K562 (cell line): ENCODE measurements around the gene CHIC1. TPM values are rescaled to one million over a fixed set of nuclear protein-coding genes. Genes with fewer than 3 reads are reported as not detected.

Source experiments
- ATAC-seq: fragments of 200-7000 bp; cut with Tn5 transposase; 3 replicates; pipeline ENCODE4 v1.9.1; 2020; ENCODE audit warnings: moderate library complexity
- BruUV-seq: library from RNA; stranded (reverse); fragments of 400-500 nt; replicated peaks from 2 replicates; lab custom pipeline; 2021; lab: Mats Ljungman, UMichigan
- CTCF ChIA-PET: fragments of 300-600 bp; formaldehyde crosslinking; extraction: SDS; loops from one replicate; lab custom pipeline; 2021; ENCODE audit warnings: low intra/inter-chr PET ratio; lab: Yijun Ruan, JAX
- POLR2A ChIA-PET: fragments of 300-600, 350-650 bp; sonication (Branson Sonifier 250); formaldehyde crosslinking; extraction: SDS; loops from one replicate; lab custom pipeline; 2021; ENCODE audit warnings: antibody characterized with exemption, inconsistent platforms; lab: Yijun Ruan, JAX
- DNase-seq, 4 experiments: peaks; one replicate each; pipeline versions ENCODE4 v3.0.0 to v3.0.0-alpha.2; 2011 to 2018; ENCODE audit warnings: low spot score in 3 of 4, mixed read lengths in 3 of 4; ENCODE audit errors: extremely low read depth in 1 of 4
- FAIRE-seq: peaks from 2 replicates; lab custom pipeline; 2011; peaks lifted over from hg19 to GRCh38; lab: Jason Lieb, UNC
- H2AFZ ChIP-seq: 2 replicates; pipeline ENCODE4 v1.6.0; 2011; ENCODE audit warnings: low read depth, low read length, control low read depth, inconsistent platforms
- H3K27ac ChIP-seq: fragments of 200-600 bp; 3 replicates; pipeline ENCODE4 v1.8.0; 2011; ENCODE audit warnings: low read depth, mild to moderate bottlenecking, control low read depth, inconsistent platforms, low read length, moderate library complexity, mixed read lengths; ENCODE audit errors: extremely low read depth
- H3K27me3 ChIP-seq, 2 experiments: fragments of 300-600 bp in 1 of 2; 2 replicates in 1 of 2; 3 replicates in 1 of 2; pipeline versions ENCODE4 v1.6.0 to v1.8.0; 2011; ENCODE audit warnings: inconsistent platforms in 2 of 2, low read length in 2 of 2, mild to moderate bottlenecking in 1 of 2, mixed read lengths in 1 of 2, moderate library complexity in 1 of 2; ENCODE audit not compliant: control insufficient read depth in 2 of 2, insufficient read depth in 2 of 2
- H3K36me3 ChIP-seq: fragments of 300-600 bp; 3 replicates; pipeline ENCODE4 v1.8.0; 2011; ENCODE audit warnings: mild to moderate bottlenecking, low read length, inconsistent platforms; ENCODE audit not compliant: control insufficient read depth, insufficient read depth
- H3K4me1 ChIP-seq, 2 experiments: fragments of 200-600 bp in 1 of 2; replicated peaks in 1 of 2; 2 replicates in 1 of 2; 3 replicates in 1 of 2; pipeline versions ENCODE4 v1.5.1 to v1.8.0; 2011; ENCODE audit warnings: inconsistent platforms in 2 of 2, low read length in 2 of 2, mild to moderate bottlenecking in 1 of 2, mixed read lengths in 1 of 2, moderate library complexity in 1 of 2; ENCODE audit not compliant: control insufficient read depth in 2 of 2, insufficient read depth in 2 of 2
- H3K4me2 ChIP-seq: 2 replicates; pipeline ENCODE4 v1.6.1; 2011; ENCODE audit warnings: low read length, control low read depth, inconsistent platforms, mixed read lengths; ENCODE audit not compliant: insufficient read depth
- H3K4me3 ChIP-seq: fragments of 200-600 bp; sonication (generic), shearing (Covaris generic); 2 replicates; pipeline ENCODE4 v1.5.1; 2016; ENCODE audit warnings: control low read depth, inconsistent platforms
- H3K79me2 ChIP-seq: fragments of 200-600 bp; 3 replicates; pipeline ENCODE4 v1.8.0; 2011; ENCODE audit warnings: low read length, inconsistent platforms; ENCODE audit not compliant: control insufficient read depth, insufficient read depth
- H3K9ac ChIP-seq, 2 experiments: 2 replicates each; pipeline versions ENCODE4 v1.6.0 to v1.6.1; 2011; ENCODE audit warnings: low read depth in 2 of 2, low read length in 2 of 2, control low read depth in 1 of 2, inconsistent platforms in 1 of 2, mild to moderate bottlenecking in 1 of 2, mixed read lengths in 1 of 2; ENCODE audit not compliant: insufficient read depth in 1 of 2
- H3K9me1 ChIP-seq: one replicate; pipeline ENCODE4 v1.6.0; 2011; ENCODE audit warnings: inconsistent platforms, mild to moderate bottlenecking, low read length, moderate library complexity; ENCODE audit not compliant: control insufficient read depth, insufficient read depth
- H3K9me3 ChIP-seq: replicated peaks from 2 replicates; pipeline ENCODE4 v1.5.1; 2011; ENCODE audit warnings: low read depth, low read length, inconsistent platforms; ENCODE audit not compliant: control insufficient read depth, insufficient read depth
- H4K20me1 ChIP-seq: replicated peaks from 2 replicates; pipeline ENCODE4 v1.6.1; 2011; ENCODE audit warnings: low read length, inconsistent platforms, mixed read lengths; ENCODE audit not compliant: control insufficient read depth, insufficient read depth
- ADNP ChIP-seq: fragments of 200-800 bp; sonication (Bioruptor generic); IDR thresholded peaks from 2 replicates; pipeline ENCODE4 v1.6.1; 2016; ENCODE audit warnings: missing genetic modification characterization, missing compliant biosample characterization
- CBFA2T3 ChIP-seq: fragments of 450-650 bp; IDR thresholded peaks from 2 replicates; pipeline ENCODE4 v1.6.1; 2017
- E2F6 ChIP-seq, 2 experiments: IDR thresholded peaks; 2 replicates each; pipeline ENCODE4 v1.6.1; 2011; ENCODE audit warnings: borderline replicate concordance in 1 of 2, control low read depth in 1 of 2, low read depth in 1 of 2, low read length in 1 of 2, mild to moderate bottlenecking in 1 of 2, mixed read lengths in 1 of 2, moderate library complexity in 1 of 2; ENCODE audit not compliant: insufficient read depth in 1 of 2, insufficient read length in 1 of 2, poor library complexity in 1 of 2, severe bottlenecking in 1 of 2; ENCODE audit errors: extremely low read depth in 1 of 2
- FOXA1 ChIP-seq: fragments of 450-650 bp; IDR thresholded peaks from 2 replicates; pipeline ENCODE4 v1.6.1; 2016; ENCODE audit warnings: mild to moderate bottlenecking, borderline replicate concordance
- KDM2B ChIP-seq: fragments of 250-450 bp; sonication (Bioruptor Pico); IDR thresholded peaks from 2 replicates; pipeline ENCODE4 v1.8.0; 2021; ENCODE audit warnings: mild to moderate bottlenecking, moderate library complexity
- NFATC3 ChIP-seq: fragments of 450-650 bp; IDR thresholded peaks from 2 replicates; pipeline ENCODE4 v1.6.1; 2017; ENCODE audit warnings: mild to moderate bottlenecking
- NRF1 ChIP-seq, 2 experiments: fragments of 450-650 bp; IDR thresholded peaks in 1 of 2; conservative IDR thresholded peaks in 1 of 2; 2 replicates each; pipeline ENCODE4 v1.6.1; 2014; ENCODE audit warnings: mild to moderate bottlenecking in 2 of 2
- RBM34 ChIP-seq: fragments of 200-400 bp; formaldehyde crosslinking; IDR thresholded peaks from 2 replicates; pipeline ENCODE4 v1.6.1; 2018; ENCODE audit warnings: low read length, borderline replicate concordance; ENCODE audit not compliant: insufficient read depth
- SP1 ChIP-seq: sonication (generic); formaldehyde crosslinking; IDR thresholded peaks from 2 replicates; pipeline ENCODE4 v1.8.1; 2022; ENCODE audit warnings: mild to moderate bottlenecking, missing genetic modification reagents
- TEAD1 ChIP-seq, 2 experiments: fragments of 450-650 bp in 1 of 2; sonication (generic) in 1 of 2; formaldehyde crosslinking; IDR thresholded peaks; 2 replicates each; pipeline versions ENCODE4 v1.4.0 to v1.8.0; 2020 to 2022; ENCODE audit warnings: mild to moderate bottlenecking in 2 of 2, missing genetic modification reagents in 1 of 2
- ZNF507 ChIP-seq: conservative IDR thresholded peaks from 2 replicates; pipeline ENCODE4 v1.6.1; 2017; ENCODE audit warnings: missing genetic modification characterization, missing compliant biosample characterization
- WGBS: fragments of 100-300 bp; shearing (Covaris generic); methylation state at CpG from one replicate; pipeline ENCODE4 v1.1.6; 2016; ENCODE audit warnings: low coverage, mixed read lengths; ENCODE audit not compliant: insufficient coverage; ENCODE audit errors: missing lambda C conversion rate; 5-methylcytosine and 5-hydroxymethylcytosine counted together
- in situ Hi-C: fragments of 300-500 bp; cut with MboI; formaldehyde crosslinking; loops from 4 replicates; pipeline ENCODE4 v1.15.0; 2018; ENCODE audit warnings: inconsistent platforms, mixed read lengths
- intact Hi-C: fragments of 100-400 bp; cut with micrococcal nuclease; formaldehyde crosslinking; loops from 2 replicates; pipeline ENCODE4 v1.14.2; 2022
- polyA plus RNA-seq, 8 experiments: library from polyadenylated mRNA; depleted of rRNA in 4 of 8; stranded (reverse) in 5 of 8; unstranded in 3 of 8; fragments of >200 nt; fragmentation: Nextera tagmentation in 2 of 8; fragmentation: Illumina TruSeq in 1 of 8; extraction: Ambion mirVana in 2 of 8; extraction: Trizol in 1 of 8; gene quantifications; 2 replicates each; pipeline versions ENCODE4 v1.2.1 to v1.2.3, GENCODE V29; 2011 to 2014; ENCODE audit warnings: inconsistent platforms in 1 of 8, missing spikeins in 1 of 8
- total RNA-seq, 7 experiments: library from RNA; depleted of rRNA in 6 of 7; stranded (reverse); fragments of >200 nt in 6 of 7; fragmentation: Illumina TruSeq in 2 of 7; extraction: Trizol in 2 of 7; gene quantifications; 2 replicates each; pipeline versions ENCODE4 v1.2.1 to v1.2.3, GENCODE V29; 2011 to 2021; ENCODE audit warnings: low replicate concordance in 1 of 7
- TF ChIP-seq, protein P1 (sequence below): fragments of 250-450 bp; sonication (Bioruptor Pico); IDR thresholded peaks from 2 replicates; pipeline ENCODE4 v1.5.0; 2020; ENCODE audit warnings: mild to moderate bottlenecking, borderline replicate concordance

The CHIC1 gene
- total and polyA plus RNA-seq, 9 of the 15 experiments (the other 6 are each of a cell fraction or from before 2014, with no cell fraction given): 0.10 to 1.5 (median 1.1) TPM

GRCh38 chrX:73561801-73562200 is 1.2 kb upstream of the CHIC1 start:
- Histone ChIP-seq H3K27ac (no peak overlapping the region), H3K4me2 (no peak overlapping the region), H3K4me1 (no peaks in the 10 kb centered on the region), H3K9me1 (no peaks in the 10 kb centered on the region), H2AFZ (no peak overlapping the region), H3K4me3 (no peak overlapping the region), H3K27me3 (no peaks in the 10 kb centered on the region), H3K9me3 (no peaks in the 10 kb centered on the region), H4K20me1 (no peaks in the 10 kb centered on the region), H3K36me3 (no peaks in the 10 kb centered on the region), H3K9ac (no peak overlapping the region), H3K79me2 (no peaks in the 10 kb centered on the region)
- no TSS peak for BruUV-seq
- no peak for TF ChIP-seq E2F6 (IDR thresholded peaks at IDR 0.05; ENCODE audit: borderline replicate concordance in 1 of 2, extremely low read depth in 1 of 2, insufficient read depth in 1 of 2, insufficient read length in 1 of 2, low read depth in 1 of 2, low read length in 1 of 2, poor library complexity in 1 of 2, severe bottlenecking in 1 of 2)
- no peak for TF ChIP-seq CBFA2T3
- no peak for TF ChIP-seq NFATC3
- TF ChIP-seq ADNP (tag): no peak
- TF ChIP-seq NRF1 (conservative IDR thresholded peaks at IDR 0.05 in 1 of 2, IDR thresholded peaks at IDR 0.05 in 1 of 2): no peak
- no peak for TF ChIP-seq FOXA1
- no peak for TF ChIP-seq TEAD1 (CRISPR knock-in tag; IDR thresholded peaks at IDR 0.05)
- TF ChIP-seq RBM34: no peak
- TF ChIP-seq SP1 (CRISPR knock-in tag): no peak
- TF ChIP-seq ZNF507 (tag): no peak
- TF ChIP-seq KDM2B (CRISPR knock-in tag): no peak
- TF ChIP-seq, protein P1, sequence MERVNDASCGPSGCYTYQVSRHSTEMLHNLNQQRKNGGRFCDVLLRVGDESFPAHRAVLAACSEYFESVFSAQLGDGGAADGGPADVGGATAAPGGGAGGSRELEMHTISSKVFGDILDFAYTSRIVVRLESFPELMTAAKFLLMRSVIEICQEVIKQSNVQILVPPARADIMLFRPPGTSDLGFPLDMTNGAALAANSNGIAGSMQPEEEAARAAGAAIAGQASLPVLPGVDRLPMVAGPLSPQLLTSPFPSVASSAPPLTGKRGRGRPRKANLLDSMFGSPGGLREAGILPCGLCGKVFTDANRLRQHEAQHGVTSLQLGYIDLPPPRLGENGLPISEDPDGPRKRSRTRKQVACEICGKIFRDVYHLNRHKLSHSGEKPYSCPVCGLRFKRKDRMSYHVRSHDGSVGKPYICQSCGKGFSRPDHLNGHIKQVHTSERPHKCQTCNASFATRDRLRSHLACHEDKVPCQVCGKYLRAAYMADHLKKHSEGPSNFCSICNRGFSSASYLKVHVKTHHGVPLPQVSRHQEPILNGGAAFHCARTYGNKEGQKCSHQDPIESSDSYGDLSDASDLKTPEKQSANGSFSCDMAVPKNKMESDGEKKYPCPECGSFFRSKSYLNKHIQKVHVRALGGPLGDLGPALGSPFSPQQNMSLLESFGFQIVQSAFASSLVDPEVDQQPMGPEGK: no peak
- ChIA-PET CTCF (no interaction called here), POLR2A (no interaction called here)
- intact Hi-C loops (no loop called here), in situ Hi-C loops (no loop called here)
- no peak for ATAC-seq
- no peak for DNase-seq
- FAIRE-seq: no peak
- 6% methylated on average over 3 of the region's 3 CpGs for WGBS
